ENCODE data around the gene ADSS1.

Gene ADSS1

GRCh38 chr14:104690861-104691455 is 33.1 kb upstream of the ADSS1 start:
- Histone ChIP-seq H3K4me1 (peaks cover 83 to 88% (median 86%) of the 10 kb centered on the region in 10 experiments), H3K4me3 (peak overlapping the region; percentile 81 to 100 (median 99)), H3K9ac (peak overlapping the region; percentile 88 to 98 (median 94)), H3K27ac (peak overlapping the region in 10 of 11 experiments; percentile 84 to 95 (median 90); a peak in 18 of 22 replicates), H4K20me1 (peaks cover 53 to 64% (median 60%) of the 10 kb centered on the region in 11 experiments), H3K27me3 (no peaks in the 10 kb centered on the region), H3K4me2 (peak overlapping the region; percentile 96 to 100 (median 100)), H3K36me3 (peaks cover 2 to 40% (median 21%) of the 10 kb centered on the region in 11 experiments; a peak in 21 of 22 replicates), H3K9me3 (replicated peaks in 1 of 11) (no peaks in the 10 kb centered on the region)
- no peak for TF ChIP-seq Cebpa-rat (IDR thresholded peaks at IDR 0.05)

- no peak for TF ChIP-seq Cebpa-rat (IDR thresholded peaks at IDR 0.05)
- H3K9me3 ChIP-seq (replicated peaks in 1 of 11), result no peaks in the 10 kb centered on the region
- H3K36me3 ChIP-seq, result peaks cover 9 to 48% (median 28%) of the 10 kb centered on the region in 11 experiments; a peak in 21 of 22 replicates
- peak overlapping the region; percentile 88 to 98 (median 94); a peak in 20 of 22 replicates for H3K9ac ChIP-seq
- no peaks in the 10 kb centered on the region for H3K27me3 ChIP-seq
- peak overlapping the region; percentile 81 to 100 (median 99) for H3K4me3 ChIP-seq
- peaks cover 87 to 92% (median 90%) of the 10 kb centered on the region in 10 experiments for H3K4me1 ChIP-seq
- H3K4me2 ChIP-seq, result peak overlapping the region; percentile 96 to 100 (median 100)
- H3K27ac ChIP-seq, result peak overlapping the region in 9 of 11 experiments; percentile 2 to 93 (median 88); a peak in 17 of 22 replicates
- H4K20me1 ChIP-seq, result peaks cover 59 to 72% (median 68%) of the 10 kb centered on the region in 11 experiments
These were observed 32.3 kb upstream of the ADSS1 start for GRCh38 chr14:104691546-104692260.

GRCh38 chr14:104692261-104692938 is 31.6 kb upstream of the ADSS1 start:
- Histone ChIP-seq H3K27ac (peak overlapping the region in 7 of 11 experiments; percentile 25 to 93 (median 88); a peak in 13 of 22 replicates), H3K9me3 (replicated peaks in 1 of 11) (no peaks in the 10 kb centered on the region), H3K4me1 (peaks cover 87 to 92% (median 90%) of the 10 kb centered on the region in 10 experiments), H4K20me1 (peaks cover 66 to 79% (median 74%) of the 10 kb centered on the region in 11 experiments), H3K36me3 (peaks cover 16 to 55% (median 35%) of the 10 kb centered on the region in 11 experiments; a peak in 21 of 22 replicates), H3K9ac (peak overlapping the region; percentile 10 to 98 (median 94); a peak in 19 of 22 replicates), H3K4me2 (peak overlapping the region; percentile 96 to 100 (median 100)), H3K4me3 (peak overlapping the region in 4 of 10 experiments; percentile 81 to 99 (median 98); a peak in 7 of 20 replicates), H3K27me3 (no peaks in the 10 kb centered on the region)
- no peak for TF ChIP-seq Cebpa-rat (IDR thresholded peaks at IDR 0.05)

- Histone ChIP-seq H3K9ac (peak overlapping the region; percentile 10 to 98 (median 94); a peak in 19 of 22 replicates), H3K4me2 (peak overlapping the region; percentile 96 to 100 (median 100)), H3K9me3 (replicated peaks in 1 of 11) (no peaks in the 10 kb centered on the region), H4K20me1 (peaks cover 71 to 84% (median 80%) of the 10 kb centered on the region in 11 experiments), H3K27me3 (no peaks in the 10 kb centered on the region), H3K4me1 (peaks cover 87 to 92% (median 90%) of the 10 kb centered on the region in 10 experiments), H3K36me3 (peaks cover 21 to 60% (median 36%) of the 10 kb centered on the region in 11 experiments; a peak in 21 of 22 replicates), H3K4me3 (peak overlapping the region in 1 of 10 experiments; percentile 23; a peak in 3 of 20 replicates), H3K27ac (peak overlapping the region in 6 of 11 experiments; percentile 35 to 93 (median 84); a peak in 12 of 22 replicates)
- TF ChIP-seq Cebpa-rat (IDR thresholded peaks at IDR 0.05), result no peak
These were observed 31.1 kb upstream of the ADSS1 start for GRCh38 chr14:104692939-104693315.

GRCh38 chr14:104693482-104694431 is 30.3 kb upstream of the ADSS1 start:
- peak overlapping the region in 9 of 11 experiments; percentile 59 to 93 (median 77); a peak in 17 of 22 replicates for H3K27ac ChIP-seq
- peaks cover 77 to 92% (median 88%) of the 10 kb centered on the region in 11 experiments for H4K20me1 ChIP-seq
- TF ChIP-seq Cebpa-rat (IDR thresholded peaks at IDR 0.05), result no peak
- H3K9me3 ChIP-seq (replicated peaks in 1 of 11), result no peaks in the 10 kb centered on the region
- H3K4me2 ChIP-seq, result peak overlapping the region; percentile 96 to 100 (median 100)
- peaks cover 24 to 65% (median 43%) of the 10 kb centered on the region in 11 experiments; a peak in 21 of 22 replicates for H3K36me3 ChIP-seq
- no peaks in the 10 kb centered on the region for H3K27me3 ChIP-seq
- peak overlapping the region; percentile 59 to 98 (median 94); a peak in 21 of 22 replicates for H3K9ac ChIP-seq
- peak overlapping the region in 6 of 10 experiments; percentile 14 to 53 (median 42); a peak in 7 of 20 replicates for H3K4me3 ChIP-seq
- peaks cover 85 to 92% (median 90%) of the 10 kb centered on the region in 10 experiments for H3K4me1 ChIP-seq

- peak overlapping the region in 7 of 10 experiments; percentile 14 to 53 (median 40); a peak in 11 of 20 replicates for H3K4me3 ChIP-seq
- peak overlapping the region; percentile 59 to 98 (median 94) for H3K9ac ChIP-seq
- H3K27ac ChIP-seq, result peak overlapping the region; percentile 20 to 93 (median 74); a peak in 20 of 22 replicates
- peak overlapping the region; percentile 96 to 100 (median 100) for H3K4me2 ChIP-seq
- H3K9me3 ChIP-seq (replicated peaks in 1 of 11), result no peaks in the 10 kb centered on the region
- peaks cover 88 to 95% (median 93%) of the 10 kb centered on the region in 10 experiments for H3K4me1 ChIP-seq
- no peaks in the 10 kb centered on the region for H3K27me3 ChIP-seq
- peaks cover 85 to 100% (median 96%) of the 10 kb centered on the region in 11 experiments for H4K20me1 ChIP-seq
- no peak for TF ChIP-seq Cebpa-rat (IDR thresholded peaks at IDR 0.05)
- H3K36me3 ChIP-seq, result peaks cover 24 to 72% (median 51%) of the 10 kb centered on the region in 11 experiments; a peak in 21 of 22 replicates
These were observed 29.5 kb upstream of the ADSS1 start for GRCh38 chr14:104694475-104694950.

GRCh38 chr14:104694991-104695659 is 28.9 kb upstream of the ADSS1 start:
- H3K9ac ChIP-seq, result peak overlapping the region; percentile 59 to 98 (median 94)
- peak overlapping the region in 7 of 10 experiments; percentile 15 to 53 (median 40); a peak in 10 of 20 replicates for H3K4me3 ChIP-seq
- peaks cover 24 to 78% (median 56%) of the 10 kb centered on the region in 11 experiments; a peak in 21 of 22 replicates for H3K36me3 ChIP-seq
- H4K20me1 ChIP-seq, result peaks cover 90 to 100% (median 99%) of the 10 kb centered on the region in 11 experiments
- peaks cover 94 to 100% (median 99%) of the 10 kb centered on the region in 10 experiments for H3K4me1 ChIP-seq
- no peaks in the 10 kb centered on the region for H3K27me3 ChIP-seq
- no peaks in the 10 kb centered on the region for H3K9me3 ChIP-seq (replicated peaks in 1 of 11)
- peak overlapping the region; percentile 96 to 100 (median 100) for H3K4me2 ChIP-seq
- H3K27ac ChIP-seq, result peak overlapping the region; percentile 20 to 93 (median 74); a peak in 21 of 22 replicates
- TF ChIP-seq Cebpa-rat (IDR thresholded peaks at IDR 0.05), result no peak
